GM10266 (cell line): ENCODE data around the gene KIF26B.
"Not testable (repeated sequence)": the region's sequence is repeated elsewhere in the genome, so short reads cannot be mapped to it uniquely, and the experiment has no call there.

Source experiments
- DNase-seq: peaks from one replicate; pipeline ENCODE4 v3.0.0; 2012; ENCODE audit errors: extremely low spot score
- CTCF ChIP-seq: IDR thresholded peaks from 2 replicates; pipeline ENCODE4 v1.5.1; 2012; ENCODE audit warnings: mild to moderate bottlenecking, low read depth; ENCODE audit not compliant: control insufficient read depth, insufficient read depth; ENCODE audit errors: missing control alignments

Gene KIF26B

GRCh38 chr1:245332085-245332484, 177.3 kb downstream of the KIF26B start:
- DNase-seq: no peak
- no peak for TF ChIP-seq CTCF

GRCh38 chr1:245332513-245332912, 177.7 kb downstream of the KIF26B start:
- no peak for DNase-seq
- no peak for TF ChIP-seq CTCF

- TF ChIP-seq CTCF: no peak
- no peak for DNase-seq
Measured at GRCh38 chr1:245334235-245334634, 179.4 kb downstream of the KIF26B start.

- TF ChIP-seq CTCF: no peak
Measured at GRCh38 chr1:245334827-245335490, 180.2 kb downstream of the KIF26B start.

GRCh38 chr1:245335684-245336083, 180.9 kb downstream of the KIF26B start:
- DNase-seq: not testable (repeated sequence)

More at GRCh38 chr1:245334827-245335490, 180.2 kb downstream of the KIF26B start:
- DNase-seq: no peak

- TF ChIP-seq CTCF: no peak
- DNase-seq: no peak
Measured at GRCh38 chr1:245336149-245336983, 181.6 kb downstream of the KIF26B start.

GRCh38 chr1:245336984-245337355, 182.2 kb downstream of the KIF26B start:
- DNase-seq: not testable (repeated sequence)

GRCh38 chr1:245337829-245338484, 183.2 kb downstream of the KIF26B start:
- no peak for DNase-seq
- no peak for TF ChIP-seq CTCF
